ENCODE data around the gene ADAMTS16. TPM values are rescaled to one million over a fixed set of nuclear protein-coding genes. Genes with fewer than 3 reads are reported as not detected.

ADAMTS16 gene
- total and polyA plus RNA-seq, 8 donors: 0.42 to 3.5 (median 2.2) TPM

DNA sequence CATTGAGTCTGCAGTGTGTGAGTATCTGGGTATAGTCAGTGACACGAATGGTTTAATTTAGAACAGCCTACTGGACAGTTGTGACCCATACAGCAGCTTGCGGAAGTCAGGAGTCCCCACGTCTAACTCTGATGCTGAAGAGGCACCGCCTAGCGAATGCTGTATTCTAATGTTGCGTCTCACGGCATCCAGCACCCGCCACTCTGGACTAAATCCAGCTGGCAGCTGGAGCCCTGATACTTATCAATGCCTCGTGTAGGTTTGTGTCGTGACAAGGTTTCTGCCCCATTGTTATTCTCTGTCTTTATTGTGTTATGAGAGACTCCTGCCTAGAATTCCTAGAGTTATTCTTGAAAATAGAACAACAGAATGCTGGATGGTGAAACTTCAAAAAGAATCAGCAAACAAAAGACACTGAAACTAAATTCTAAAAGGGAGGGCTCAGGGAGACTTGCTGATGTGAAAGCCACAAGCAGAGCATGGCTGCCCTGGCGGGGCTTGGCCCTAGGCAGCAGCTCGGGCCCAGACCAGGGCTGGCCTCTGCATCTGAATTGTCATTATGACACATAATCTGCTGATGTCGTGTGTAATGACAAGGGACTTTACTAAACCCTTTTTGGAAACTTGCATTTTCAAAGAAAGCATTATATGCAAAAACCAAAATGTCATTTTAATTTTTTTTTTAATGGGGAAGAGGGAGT, 158.9 kb downstream of the ADAMTS16 start:
- TF ChIP-seq, protein P1, sequence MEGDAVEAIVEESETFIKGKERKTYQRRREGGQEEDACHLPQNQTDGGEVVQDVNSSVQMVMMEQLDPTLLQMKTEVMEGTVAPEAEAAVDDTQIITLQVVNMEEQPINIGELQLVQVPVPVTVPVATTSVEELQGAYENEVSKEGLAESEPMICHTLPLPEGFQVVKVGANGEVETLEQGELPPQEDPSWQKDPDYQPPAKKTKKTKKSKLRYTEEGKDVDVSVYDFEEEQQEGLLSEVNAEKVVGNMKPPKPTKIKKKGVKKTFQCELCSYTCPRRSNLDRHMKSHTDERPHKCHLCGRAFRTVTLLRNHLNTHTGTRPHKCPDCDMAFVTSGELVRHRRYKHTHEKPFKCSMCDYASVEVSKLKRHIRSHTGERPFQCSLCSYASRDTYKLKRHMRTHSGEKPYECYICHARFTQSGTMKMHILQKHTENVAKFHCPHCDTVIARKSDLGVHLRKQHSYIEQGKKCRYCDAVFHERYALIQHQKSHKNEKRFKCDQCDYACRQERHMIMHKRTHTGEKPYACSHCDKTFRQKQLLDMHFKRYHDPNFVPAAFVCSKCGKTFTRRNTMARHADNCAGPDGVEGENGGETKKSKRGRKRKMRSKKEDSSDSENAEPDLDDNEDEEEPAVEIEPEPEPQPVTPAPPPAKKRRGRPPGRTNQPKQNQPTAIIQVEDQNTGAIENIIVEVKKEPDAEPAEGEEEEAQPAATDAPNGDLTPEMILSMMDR (IDR thresholded peaks at IDR 0.05): no peak
- WGBS, 2 donors: 67 to 72% methylated on average over 13 of the region's 13 CpGs
- no peaks in the 10 kb centered on the region for H3K36me3 ChIP-seq
- FAIRE-seq: no peak
- no peak overlapping the region for H3K4me3 ChIP-seq
- no peak for DNase-seq
- H3K27me3 ChIP-seq: no peaks in the 10 kb centered on the region
- intact Hi-C loops (cut with DNase I): no loop called here
- H3K27ac ChIP-seq: no peak overlapping the region
- no peaks in the 10 kb centered on the region for H3K9me3 ChIP-seq
- no peak for ATAC-seq
- no peaks in the 10 kb centered on the region for H3K4me1 ChIP-seq

DNA sequence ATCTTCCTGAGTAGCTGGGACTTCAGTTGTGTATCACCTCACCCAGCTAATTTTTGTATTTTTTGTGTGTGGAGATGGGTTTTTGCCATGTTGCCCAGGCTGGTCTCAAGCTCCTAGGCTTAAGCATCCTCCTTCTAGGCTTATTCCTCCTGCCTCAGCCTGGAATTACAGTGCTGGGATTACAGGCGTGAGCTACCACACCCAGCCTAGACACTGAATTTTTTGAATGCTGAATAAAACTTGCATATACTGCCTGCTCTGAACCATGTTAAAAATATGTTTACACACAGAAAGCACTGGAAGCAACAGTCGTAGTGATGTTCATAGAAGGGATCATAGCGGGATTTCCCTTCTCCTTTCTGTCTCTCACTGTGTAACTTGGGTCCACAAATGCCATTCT, 161.0 kb downstream of the ADAMTS16 start:
- TF ChIP-seq, protein P1 (IDR thresholded peaks at IDR 0.05): no peak
- Histone ChIP-seq H3K9me3 (no peaks in the 10 kb centered on the region), H3K36me3 (no peaks in the 10 kb centered on the region), H3K27me3 (no peaks in the 10 kb centered on the region), H3K4me1 (no peaks in the 10 kb centered on the region), H3K27ac (no peak overlapping the region), H3K4me3 (no peak overlapping the region)
- DNase-seq (no peak), FAIRE-seq (no peak), ATAC-seq (no peak)
- intact Hi-C loops (cut with DNase I): no loop called here
- WGBS, 2 donors: 0% methylated on average over 3 of the region's 3 CpGs

- H3K27ac ChIP-seq: no peak overlapping the region
- H3K9me3 ChIP-seq: no peaks in the 10 kb centered on the region
- WGBS, 2 donors: 56 to 60% methylated on average over 4 of the region's 4 CpGs
- no peak overlapping the region for H3K4me3 ChIP-seq
- no peaks in the 10 kb centered on the region for H3K4me1 ChIP-seq
- ATAC-seq: no peak
- intact Hi-C loops (cut with DNase I): no loop called here
- no peaks in the 10 kb centered on the region for H3K27me3 ChIP-seq
- FAIRE-seq: no peak
- DNase-seq: no peak
- TF ChIP-seq, protein P1 (IDR thresholded peaks at IDR 0.05): no peak
- H3K36me3 ChIP-seq: no peaks in the 10 kb centered on the region
Observed at GRCh38 chr5:5302201-5302600, 162.1 kb downstream of the ADAMTS16 start.

DNA sequence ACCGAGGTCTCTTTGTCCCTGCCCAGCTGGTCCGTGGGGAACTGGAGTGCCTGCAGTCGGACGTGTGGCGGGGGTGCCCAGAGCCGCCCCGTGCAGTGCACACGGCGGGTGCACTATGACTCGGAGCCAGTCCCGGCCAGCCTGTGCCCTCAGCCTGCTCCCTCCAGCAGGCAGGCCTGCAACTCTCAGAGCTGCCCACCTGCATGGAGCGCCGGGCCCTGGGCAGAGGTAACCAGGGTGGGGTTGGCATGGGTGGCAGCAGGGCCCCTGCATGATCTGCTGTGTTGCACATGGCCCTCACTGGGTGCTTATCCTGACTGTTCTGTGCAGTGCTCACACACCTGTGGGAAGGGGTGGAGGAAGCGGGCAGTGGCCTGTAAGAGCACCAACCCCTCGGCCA, 163.1 kb downstream of the ADAMTS16 start:
- no peak for FAIRE-seq
- DNase-seq: no peak
- no peak for ATAC-seq
- intact Hi-C loops (cut with DNase I): no loop called here
- Histone ChIP-seq H3K4me3 (no peak overlapping the region), H3K36me3 (no peaks in the 10 kb centered on the region), H3K9me3 (no peaks in the 10 kb centered on the region), H3K27me3 (no peaks in the 10 kb centered on the region), H3K27ac (no peak overlapping the region), H3K4me1 (no peaks in the 10 kb centered on the region)
- TF ChIP-seq, protein P1 (IDR thresholded peaks at IDR 0.05): no peak
- 91% methylated on average over 14 to 15 of the region's 15 CpGs for WGBS, 2 donors

GRCh38 chr5:5304361-5305020, 164.4 kb downstream of the ADAMTS16 start:
- Histone ChIP-seq H3K4me3 (no peak overlapping the region), H3K27me3 (no peaks in the 10 kb centered on the region), H3K27ac (no peak overlapping the region), H3K9me3 (no peaks in the 10 kb centered on the region), H3K4me1 (no peaks in the 10 kb centered on the region), H3K36me3 (no peaks in the 10 kb centered on the region)
- intact Hi-C loops (cut with DNase I): no loop called here
- TF ChIP-seq, protein P1 (IDR thresholded peaks at IDR 0.05): no peak
- 23% methylated on average over 10 of the region's 10 CpGs for WGBS, 2 donors
- DNase-seq (no peak), FAIRE-seq (no peak), ATAC-seq (no peak)
